H1 (cell line): Measurements from ENCODE around the gene BATF3. TPM values are rescaled to one million over a fixed set of nuclear protein-coding genes. Genes with fewer than 3 reads are reported as not detected.

Experiments
- CTCF ChIA-PET: fragments of 300-600 bp; sonication (Branson Sonifier 250); formaldehyde crosslinking; loops from one replicate; lab custom pipeline; 2021; ENCODE audit not compliant: partially characterized antibody; lab: Charles Lee
- POLR2A ChIA-PET: fragments of 300-600 bp; sonication (Branson Sonifier 250); formaldehyde crosslinking; loops from one replicate; lab custom pipeline; 2021; ENCODE audit warnings: inconsistent platforms; ENCODE audit not compliant: partially characterized antibody; lab: Charles Lee
- DNase-seq, 2 experiments: peaks; one replicate each; pipeline versions ENCODE4 v3.0.0 to v3.0.0-alpha.2; 2010 to 2022; ENCODE audit warnings: low spot score in 2 of 2, low read depth in 1 of 2, mixed read lengths in 1 of 2
- FAIRE-seq: peaks from 2 replicates; lab custom pipeline; 2011; peaks lifted over from hg19 to GRCh38; lab: Jason Lieb, UNC
- H2AFZ ChIP-seq: 2 replicates; pipeline ENCODE4 v1.8.1; 2012; ENCODE audit warnings: low read length, inconsistent platforms
- H2AK5ac ChIP-seq: 2 replicates; pipeline ENCODE4 v1.6.1; 2013; ENCODE audit warnings: low read depth, low read length
- H2BK120ac ChIP-seq: replicated peaks from 2 replicates; pipeline ENCODE3; 2013; ENCODE audit warnings: low read depth, low read length, inconsistent platforms
- H2BK12ac ChIP-seq: 2 replicates; pipeline ENCODE4 v1.6.1; 2013; ENCODE audit warnings: low read depth, low read length
- H2BK15ac ChIP-seq: 2 replicates; pipeline ENCODE4 v1.6.1; 2013; ENCODE audit warnings: low read length
- H2BK20ac ChIP-seq: 2 replicates; pipeline ENCODE4 v1.6.1; 2013; ENCODE audit warnings: low read length
- H2BK5ac ChIP-seq: 2 replicates; pipeline ENCODE4 v1.6.1; 2013; ENCODE audit warnings: low read depth, low read length
- H3K14ac ChIP-seq: 2 replicates; pipeline ENCODE4 v1.6.1; 2013; ENCODE audit warnings: inconsistent platforms; ENCODE audit not compliant: insufficient read length
- H3K18ac ChIP-seq: 2 replicates; pipeline ENCODE4 v1.6.1; 2013; ENCODE audit warnings: low read length; ENCODE audit errors: extremely low read depth
- H3K23ac ChIP-seq: 2 replicates; pipeline ENCODE4 v1.6.1; 2013; ENCODE audit warnings: inconsistent platforms; ENCODE audit not compliant: insufficient read length
- H3K23me2 ChIP-seq: 2 replicates; pipeline ENCODE4 v1.6.1; 2013; ENCODE audit warnings: low read depth, low read length
- H3K27ac ChIP-seq: 2 replicates; pipeline ENCODE4 v1.6.1; 2011; ENCODE audit warnings: low read depth, low read length, inconsistent platforms
- H3K27me3 ChIP-seq, 4 experiments: replicated peaks in 1 of 4; 1 replicate in 1 of 4; 2 replicates in 3 of 4; pipeline versions ENCODE4 v1.6.1 to v1.8.1; 2011 to 2013; ENCODE audit warnings: low read length in 3 of 4, mild to moderate bottlenecking in 3 of 4, inconsistent platforms in 2 of 4, mixed read lengths in 2 of 4, moderate library complexity in 1 of 4; ENCODE audit not compliant: control insufficient read depth in 3 of 4, insufficient read depth in 3 of 4; ENCODE audit errors: extremely low read depth in 1 of 4
- H3K36me3 ChIP-seq, 4 experiments: 2 replicates each; pipeline versions ENCODE4 v1.6.1 to v1.8.1; 2011 to 2013; ENCODE audit warnings: mild to moderate bottlenecking in 4 of 4, low read length in 3 of 4, moderate library complexity in 2 of 4, control low read depth in 1 of 4, inconsistent platforms in 1 of 4; ENCODE audit not compliant: insufficient read depth in 4 of 4, control insufficient read depth in 2 of 4
- H3K4ac ChIP-seq: replicated peaks from 2 replicates; pipeline ENCODE3; 2013; ENCODE audit warnings: low read length, low read depth, mixed read lengths, inconsistent platforms; ENCODE audit not compliant: insufficient read length
- H3K4me1 ChIP-seq, 4 experiments: replicated peaks in 1 of 4; 1 replicate in 1 of 4; 2 replicates in 3 of 4; pipeline versions ENCODE4 v1.6.1 to v1.8.1; 2011 to 2013; ENCODE audit warnings: low read length in 3 of 4, inconsistent platforms in 2 of 4, mixed read lengths in 1 of 4; ENCODE audit not compliant: insufficient read depth in 4 of 4, control insufficient read depth in 3 of 4
- H3K4me2 ChIP-seq, 2 experiments: 2 replicates each; pipeline versions ENCODE4 v1.6.1 to v1.8.1; 2011 to 2013; ENCODE audit warnings: low read depth in 2 of 2, low read length in 2 of 2, control low read depth in 1 of 2, inconsistent platforms in 1 of 2, mild to moderate bottlenecking in 1 of 2; ENCODE audit not compliant: insufficient read depth in 1 of 2
- H3K4me3 ChIP-seq, 4 experiments: fragments of 200-600, 300-600 bp in 1 of 4; sonication (generic), shearing (Covaris generic), sonication (Bioruptor Twin) in 1 of 4; 2 replicates each; pipeline versions ENCODE4 v1.5.1 to v1.8.1; 2011 to 2016; ENCODE audit warnings: low read length in 4 of 4, low read depth in 3 of 4, control low read depth in 2 of 4, inconsistent platforms in 2 of 4, mild to moderate bottlenecking in 2 of 4, mixed read lengths in 1 of 4, moderate library complexity in 1 of 4; ENCODE audit not compliant: insufficient read depth in 2 of 4; ENCODE audit errors: extremely low read depth in 1 of 4
- H3K56ac ChIP-seq: replicated peaks from 2 replicates; pipeline ENCODE3; 2013; ENCODE audit warnings: low read depth, mild to moderate bottlenecking, mixed read lengths, low read length, inconsistent platforms; ENCODE audit not compliant: insufficient read length
- H3K79me1 ChIP-seq: 2 replicates; pipeline ENCODE4 v1.6.1; 2013; ENCODE audit warnings: low read depth, low read length, control low read depth
- H3K79me2 ChIP-seq, 2 experiments: 2 replicates each; pipeline versions ENCODE4 v1.6.1 to v1.8.1; 2012 to 2013; ENCODE audit warnings: low read length in 2 of 2, mild to moderate bottlenecking in 2 of 2, inconsistent platforms in 1 of 2; ENCODE audit not compliant: insufficient read depth in 2 of 2, control insufficient read depth in 1 of 2
- H3K9ac ChIP-seq, 4 experiments: replicated peaks in 1 of 4; 1 replicate in 1 of 4; 2 replicates in 3 of 4; pipeline versions ENCODE4 v1.6.1 to v1.8.1; 2011 to 2013; ENCODE audit warnings: low read depth in 3 of 4, low read length in 3 of 4, control low read depth in 2 of 4, mild to moderate bottlenecking in 2 of 4, moderate library complexity in 2 of 4, inconsistent platforms in 1 of 4; ENCODE audit errors: extremely low read depth in 1 of 4
- H3K9me3 ChIP-seq, 2 experiments: 2 replicates each; pipeline versions ENCODE4 v1.6.1 to v1.8.1; 2012 to 2013; ENCODE audit warnings: mild to moderate bottlenecking in 2 of 2, moderate library complexity in 2 of 2, control low read depth in 1 of 2, inconsistent platforms in 1 of 2, low read depth in 1 of 2, low read length in 1 of 2, mixed read lengths in 1 of 2; ENCODE audit not compliant: insufficient read depth in 2 of 2
- H4K20me1 ChIP-seq, 2 experiments: replicated peaks in 1 of 2; 2 replicates each; pipeline versions ENCODE3 to v1.8.1; 2011 to 2013; ENCODE audit warnings: inconsistent platforms in 2 of 2, low read length in 2 of 2, mild to moderate bottlenecking in 1 of 2; ENCODE audit not compliant: insufficient read depth in 2 of 2, control insufficient read depth in 1 of 2
- H4K5ac ChIP-seq: 2 replicates; pipeline ENCODE4 v1.6.1; 2013; ENCODE audit warnings: low read length, low read depth, mixed read lengths, inconsistent platforms; ENCODE audit not compliant: insufficient read length
- H4K8ac ChIP-seq: 2 replicates; pipeline ENCODE4 v1.8.0; 2013; ENCODE audit warnings: mild to moderate bottlenecking, moderate library complexity, low read length, inconsistent platforms; ENCODE audit not compliant: insufficient read depth; ENCODE audit errors: extremely low read depth
- H4K91ac ChIP-seq: replicated peaks from 2 replicates; pipeline ENCODE3; 2013; ENCODE audit warnings: low read length, mixed read lengths, inconsistent platforms; ENCODE audit not compliant: insufficient read length
- EGR1 ChIP-seq: IDR thresholded peaks from 2 replicates; pipeline ENCODE4 v1.6.1; 2011; ENCODE audit warnings: low read depth, low read length, borderline replicate concordance
- EP300 ChIP-seq, 2 experiments: IDR thresholded peaks; 1 replicate in 1 of 2; 2 replicates in 1 of 2; pipeline ENCODE4 v1.6.1; 2011 to 2012; ENCODE audit warnings: low read depth in 2 of 2, low read length in 2 of 2, mild to moderate bottlenecking in 2 of 2, borderline replicate concordance in 1 of 2, inconsistent platforms in 1 of 2, moderate library complexity in 1 of 2
- KDM1A ChIP-seq: fragments of 200-600, 300-600 bp; sonication (generic); IDR thresholded peaks from 2 replicates; pipeline ENCODE4 v1.7.1; 2016; ENCODE audit warnings: mild to moderate bottlenecking, low read length, borderline replicate concordance
- KDM4A ChIP-seq: IDR thresholded peaks from one replicate; pipeline ENCODE4 v1.7.1; 2012; ENCODE audit warnings: low read depth, mild to moderate bottlenecking, moderate library complexity, low read length, inconsistent platforms; ENCODE audit not compliant: severe bottlenecking
- NRF1 ChIP-seq: IDR thresholded peaks from 2 replicates; pipeline ENCODE4 v1.6.1; 2011; ENCODE audit warnings: mild to moderate bottlenecking, low read depth, low read length, improper control_type of control experiment
- POLR2AphosphoS5 ChIP-seq: IDR thresholded peaks from 2 replicates; pipeline ENCODE4 v1.6.1; 2011; ENCODE audit warnings: low read depth, low read length
- SIN3A ChIP-seq, 2 experiments: IDR thresholded peaks in 1 of 2; conservative IDR thresholded peaks in 1 of 2; 2 replicates each; pipeline ENCODE4 v1.6.1; 2011 to 2012; ENCODE audit warnings: low read length in 2 of 2, improper control_type of control experiment in 1 of 2, low read depth in 1 of 2, mild to moderate bottlenecking in 1 of 2
- WGBS, 2 experiments: shearing (Covaris generic) in 1 of 2; methylation state at CpG; one replicate each; pipeline versions ENCODE4 v1.1.6 to v1.1.7; 2013 to 2015; ENCODE audit warnings: low lambda C conversion rate in 2 of 2, mixed read lengths in 2 of 2, inconsistent platforms in 1 of 2, low coverage in 1 of 2, missing lambda C conversion rate in 1 of 2; ENCODE audit not compliant: insufficient replicate concordance in 2 of 2, insufficient coverage in 1 of 2, insufficient read length in 1 of 2; ENCODE audit errors: extremely low coverage in 1 of 2, missing lambda C conversion rate in 1 of 2; 5-methylcytosine and 5-hydroxymethylcytosine counted together
- polyA plus RNA-seq, 7 experiments: library from polyadenylated mRNA; depleted of rRNA in 3 of 7; stranded (reverse) in 5 of 7; unstranded in 2 of 7; fragments of >200 nt in 5 of 7; fragments of 200-250 nt in 2 of 7; gene quantifications; 1 replicate in 5 of 7; 2 replicates in 1 of 7; 4 replicates in 1 of 7; pipeline versions ENCODE4 v1.2.1 to v1.2.3, GENCODE V29; 2011 to 2013; ENCODE audit warnings: missing spikeins in 2 of 7, mixed read lengths in 2 of 7
- total RNA-seq: library from RNA; stranded (reverse); fragmentation: NEBNext Ultra II Directional; extraction: Animal tissue kit (Norgen Biotek cat#: 25700); gene quantifications from 2 replicates; pipeline ENCODE4 v1.2.1, GENCODE V29; 2021
- TF ChIP-seq, protein P1 (sequence below), 3 experiments: IDR thresholded peaks; 1 replicate in 2 of 3; 2 replicates in 1 of 3; pipeline versions ENCODE4 v1.5.1 to v1.6.1; 2011; ENCODE audit warnings: low read length in 3 of 3, mild to moderate bottlenecking in 3 of 3, inconsistent platforms in 2 of 3, low read depth in 1 of 3, moderate library complexity in 1 of 3; ENCODE audit not compliant: insufficient read depth in 1 of 3; ENCODE audit errors: control extremely low read depth in 1 of 3
- TF ChIP-seq, protein P2 (sequence below): IDR thresholded peaks from 2 replicates; pipeline ENCODE4 v1.6.1; 2012; ENCODE audit warnings: inconsistent platforms

BATF3 gene
- total and polyA plus RNA-seq, 2 of the 8 experiments (the other 6 are each of a cell fraction or from before 2014, with no cell fraction given), result 6.3 TPM

- no peak overlapping the region for H3K4ac ChIP-seq
- H2BK12ac ChIP-seq, result no peak overlapping the region
- H3K56ac ChIP-seq, result no peak overlapping the region
- no peak overlapping the region for H2BK20ac ChIP-seq
- H3K27ac ChIP-seq, result no peak overlapping the region
- no peak overlapping the region for H3K14ac ChIP-seq
- DNase-seq, result no peak
- POLR2A ChIA-PET, result interaction anchor here (1.5 kb wide), 2 partner anchors 32 to 36 kb away, joined by 3 to 5 read pairs; partner anchors contain the start of gene ATF3
- no peaks in the 10 kb centered on the region for H3K79me2 ChIP-seq
- no peak overlapping the region for H2BK120ac ChIP-seq
- CTCF ChIA-PET, result interaction anchor here (0.7 to 4.9 kb wide), 5 partner anchors 14 to 187 kb away, joined by 3 to 59 read pairs (median 3); no protein-coding TSS in a partner anchor
- H3K18ac ChIP-seq, result no peak overlapping the region
- no peaks in the 10 kb centered on the region for H4K20me1 ChIP-seq
- no peak overlapping the region for H3K23ac ChIP-seq
- H2AFZ ChIP-seq, result no peak overlapping the region
- no peak overlapping the region for H3K9ac ChIP-seq
- H3K79me1 ChIP-seq, result no peaks in the 10 kb centered on the region
- no peak overlapping the region for H3K4me3 ChIP-seq
- no peaks in the 10 kb centered on the region for H3K36me3 ChIP-seq
- H3K23me2 ChIP-seq, result no peaks in the 10 kb centered on the region
- no peak overlapping the region for H4K91ac ChIP-seq
- FAIRE-seq, result no peak
- no peak overlapping the region for H4K8ac ChIP-seq
- H3K9me3 ChIP-seq, result no peaks in the 10 kb centered on the region
- no peak overlapping the region for H3K4me2 ChIP-seq
- H2AK5ac ChIP-seq, result no peak overlapping the region
- no peak overlapping the region for H4K5ac ChIP-seq
- H3K4me1 ChIP-seq, result no peaks in the 10 kb centered on the region; a peak in 1 of 7 replicates
- 86% methylated on average over 2 of the region's 2 CpGs; no CpG with 5 or more reads in 1 of the 2 experiments for WGBS, 2 experiments
- H3K27me3 ChIP-seq, result no peaks in the 10 kb centered on the region; a peak in 1 of 7 replicates
- H2BK5ac ChIP-seq, result no peak overlapping the region
- H2BK15ac ChIP-seq, result no peak overlapping the region
- TF ChIP-seq NRF1, result no peak
- TF ChIP-seq EGR1, result no peak
- no peak for TF ChIP-seq SIN3A (conservative IDR thresholded peaks at IDR 0.05 in 1 of 2, IDR thresholded peaks at IDR 0.05 in 1 of 2; ENCODE audit: low read depth in 1 of 2, low read length in 2 of 2)
- TF ChIP-seq KDM4A, result no peak
- TF ChIP-seq, protein P1, sequence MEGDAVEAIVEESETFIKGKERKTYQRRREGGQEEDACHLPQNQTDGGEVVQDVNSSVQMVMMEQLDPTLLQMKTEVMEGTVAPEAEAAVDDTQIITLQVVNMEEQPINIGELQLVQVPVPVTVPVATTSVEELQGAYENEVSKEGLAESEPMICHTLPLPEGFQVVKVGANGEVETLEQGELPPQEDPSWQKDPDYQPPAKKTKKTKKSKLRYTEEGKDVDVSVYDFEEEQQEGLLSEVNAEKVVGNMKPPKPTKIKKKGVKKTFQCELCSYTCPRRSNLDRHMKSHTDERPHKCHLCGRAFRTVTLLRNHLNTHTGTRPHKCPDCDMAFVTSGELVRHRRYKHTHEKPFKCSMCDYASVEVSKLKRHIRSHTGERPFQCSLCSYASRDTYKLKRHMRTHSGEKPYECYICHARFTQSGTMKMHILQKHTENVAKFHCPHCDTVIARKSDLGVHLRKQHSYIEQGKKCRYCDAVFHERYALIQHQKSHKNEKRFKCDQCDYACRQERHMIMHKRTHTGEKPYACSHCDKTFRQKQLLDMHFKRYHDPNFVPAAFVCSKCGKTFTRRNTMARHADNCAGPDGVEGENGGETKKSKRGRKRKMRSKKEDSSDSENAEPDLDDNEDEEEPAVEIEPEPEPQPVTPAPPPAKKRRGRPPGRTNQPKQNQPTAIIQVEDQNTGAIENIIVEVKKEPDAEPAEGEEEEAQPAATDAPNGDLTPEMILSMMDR (IDR thresholded peaks at IDR 0.05; ENCODE audit: control extremely low read depth in 1 of 3, insufficient read depth in 1 of 3, low read depth in 1 of 3, low read length in 3 of 3), result no peak
- TF ChIP-seq, protein P2, sequence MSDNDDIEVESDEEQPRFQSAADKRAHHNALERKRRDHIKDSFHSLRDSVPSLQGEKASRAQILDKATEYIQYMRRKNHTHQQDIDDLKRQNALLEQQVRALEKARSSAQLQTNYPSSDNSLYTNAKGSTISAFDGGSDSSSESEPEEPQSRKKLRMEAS, result no peak
- TF ChIP-seq POLR2AphosphoS5, result no peak
- no peak for TF ChIP-seq KDM1A
- TF ChIP-seq EP300 (IDR thresholded peaks at IDR 0.05; ENCODE audit: borderline replicate concordance in 1 of 2, low read depth in 2 of 2, low read length in 2 of 2), result no peak
These were observed 55.8 kb downstream of the BATF3 start for GRCh38 chr1:212643877-212644276.
